Heart left ventricle (tissue), 13 donors: ENCODE measurements around the gene PRKAG2.

ENCODE experiments used
- POLR2A ChIP-seq, 2 donors: fragments of 450-650 bp; IDR thresholded peaks; one replicate each; pipeline ENCODE4 v1.6.1; 2017; ENCODE audit warnings: antibody characterized with exemption in 2 of 2, mild to moderate bottlenecking in 2 of 2, moderate library complexity in 2 of 2
- TF ChIP-seq, protein P1 (sequence below), 12 donors: fragments of 200-600 bp; sonication (generic) in 4 of 12; IDR thresholded peaks; one replicate each; pipeline versions ENCODE4 v1.5.0 to v1.8.0; 2018 to 2022; ENCODE audit warnings: antibody characterized with exemption in 12 of 12, mild to moderate bottlenecking in 5 of 12
- donor health status: ischemic (EF 13 %, LVEDD 7.1; RV severe dilation, severe dysfunction).
- donor health status: DM: no; HTN: yes; CAD: no.
- donor health status: DM: no; HTN: no; CAD: no.
- donor health status: ischemic (EF 25% LVEDD 6.9; RV normal size, moderate dysfunction).
- donor health status: ischemic (EF 25% LVEDD 5.7; RV mildly dilated, moderate dysfunction).
- donor health status: ischemic (EF 35%, LVEDD 5.7; RV mildly dilated, moderate dysfunction).
- donor health status: nonischemic (EF 11% LVEDD 7.7; RV severe dilation, severe dysfunction).
- donor health status: DM: yes; HTN: yes; CAD: no.
- donor health status: PGD.
- donor health status: ischemic (EF 29% LVEDD 5.4; RV normal size, mild dysfunction).
- donor health status: nonischemic (EF 23%, LVEDD 6.1; RV moderate dilation, normal function).

DNA sequence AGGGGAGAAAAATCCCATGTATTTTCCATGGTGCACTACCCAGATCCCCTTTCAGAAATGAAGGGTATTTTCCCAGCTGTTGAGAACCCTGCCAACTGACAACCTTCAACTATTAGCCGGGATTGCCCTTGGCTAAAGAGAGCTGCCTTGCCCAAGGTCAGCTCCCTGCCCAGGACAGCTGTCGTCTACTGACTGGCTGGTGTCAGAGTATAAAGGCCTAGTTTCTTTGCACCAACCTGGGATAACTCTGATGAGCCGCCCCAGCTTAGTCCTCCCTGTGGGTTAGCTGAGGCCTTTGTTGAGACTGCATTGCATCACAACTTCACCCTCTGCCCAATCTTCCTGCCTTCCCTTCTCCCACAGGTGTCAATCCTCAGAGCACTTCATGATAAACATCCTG, 210.0 kb downstream of the PRKAG2 start:
- TF ChIP-seq, protein P1, sequence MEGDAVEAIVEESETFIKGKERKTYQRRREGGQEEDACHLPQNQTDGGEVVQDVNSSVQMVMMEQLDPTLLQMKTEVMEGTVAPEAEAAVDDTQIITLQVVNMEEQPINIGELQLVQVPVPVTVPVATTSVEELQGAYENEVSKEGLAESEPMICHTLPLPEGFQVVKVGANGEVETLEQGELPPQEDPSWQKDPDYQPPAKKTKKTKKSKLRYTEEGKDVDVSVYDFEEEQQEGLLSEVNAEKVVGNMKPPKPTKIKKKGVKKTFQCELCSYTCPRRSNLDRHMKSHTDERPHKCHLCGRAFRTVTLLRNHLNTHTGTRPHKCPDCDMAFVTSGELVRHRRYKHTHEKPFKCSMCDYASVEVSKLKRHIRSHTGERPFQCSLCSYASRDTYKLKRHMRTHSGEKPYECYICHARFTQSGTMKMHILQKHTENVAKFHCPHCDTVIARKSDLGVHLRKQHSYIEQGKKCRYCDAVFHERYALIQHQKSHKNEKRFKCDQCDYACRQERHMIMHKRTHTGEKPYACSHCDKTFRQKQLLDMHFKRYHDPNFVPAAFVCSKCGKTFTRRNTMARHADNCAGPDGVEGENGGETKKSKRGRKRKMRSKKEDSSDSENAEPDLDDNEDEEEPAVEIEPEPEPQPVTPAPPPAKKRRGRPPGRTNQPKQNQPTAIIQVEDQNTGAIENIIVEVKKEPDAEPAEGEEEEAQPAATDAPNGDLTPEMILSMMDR (IDR thresholded peaks at IDR 0.05), result no peak
- no peak for TF ChIP-seq POLR2A (IDR thresholded peaks at IDR 0.05)
